Heart right ventricle (tissue), 16 donors: ENCODE data around the gene SPEN. TPM values are rescaled to one million over a fixed set of nuclear protein-coding genes. Genes with fewer than 3 reads are reported as not detected.

Experiments used
- ATAC-seq, 8 donors: fragments of 200-7000 bp; cut with Tn5 transposase; one replicate each; pipeline ENCODE4 v1.9.1; 2020; ENCODE audit warnings: mild to moderate bottlenecking in 8 of 8, moderate library complexity in 8 of 8, moderate number of reproducible peaks in 1 of 8
- DNase-seq, 2 donors: peaks; one replicate each; pipeline ENCODE4 v3.0.0-alpha.2; 2020
- H3K27ac ChIP-seq, 10 donors: fragments of 200-600 bp; sonication (generic) in 2 of 10; one replicate each; pipeline versions ENCODE4 v1.5.0 to v1.8.0; 2020 to 2022; ENCODE audit warnings: mild to moderate bottlenecking in 3 of 10
- H3K27me3 ChIP-seq, 7 donors: fragments of 200-600 bp; one replicate each; pipeline ENCODE4 v1.8.0; 2021 to 2022; ENCODE audit warnings: mild to moderate bottlenecking in 2 of 7
- H3K36me3 ChIP-seq, 9 donors: fragments of 200-600 bp; sonication (generic) in 1 of 9; one replicate each; pipeline versions ENCODE4 v1.5.0 to v1.8.0; 2020 to 2022; ENCODE audit warnings: mild to moderate bottlenecking in 2 of 9
- H3K4me1 ChIP-seq, 9 donors: fragments of 200-600 bp; sonication (generic) in 1 of 9; one replicate each; pipeline versions ENCODE4 v1.5.0 to v1.8.0; 2020 to 2022; ENCODE audit warnings: mild to moderate bottlenecking in 4 of 9
- H3K4me3 ChIP-seq, 10 donors: fragments of 200-600 bp; sonication (generic) in 2 of 10; one replicate each; pipeline versions ENCODE4 v1.5.0 to v1.8.0; 2020 to 2022; ENCODE audit warnings: mild to moderate bottlenecking in 7 of 10, moderate library complexity in 2 of 10
- H3K9me3 ChIP-seq, 11 donors: fragments of 200-600 bp in 10 of 11; sonication (generic) in 2 of 11; one replicate each; pipeline versions ENCODE4 v1.5.0 to v1.8.0; 2013 to 2022; ENCODE audit warnings: mild to moderate bottlenecking in 2 of 11, control low read depth in 1 of 11, moderate library complexity in 1 of 11
- WGBS, 2 donors: extraction: QIAGEN DNeasy Blood & Tissue Kit; methylation state at CpG; one replicate each; pipeline ENCODE4 v1.1.7; 2013; ENCODE audit warnings: inconsistent platforms in 1 of 2; 5-methylcytosine and 5-hydroxymethylcytosine counted together
- intact Hi-C, 10 donors: fragments of 100-400 bp; cut with DNase I; formaldehyde crosslinking; loops; one replicate each; pipeline versions ENCODE4 v1.11.1 to v1.14.2; 2022
- polyA plus RNA-seq, 2 donors: library from polyadenylated mRNA; stranded (reverse); fragments of 200-250 nt; gene quantifications; one replicate each; pipeline ENCODE4 v1.2.3, GENCODE V29; 2013
- total RNA-seq, 10 donors: library from RNA; stranded (reverse); fragmentation: NEBNext Ultra II Directional in 3 of 10; extraction: Animal tissue kit (Norgen Biotek cat#: 25700) in 3 of 10; gene quantifications; one replicate each; pipeline versions ENCODE4 v1.2.1 to v1.2.4, GENCODE V29; 2021 to 2023
- TF ChIP-seq, protein P1 (sequence below), 9 donors: fragments of 200-600 bp; sonication (generic) in 2 of 9; IDR thresholded peaks; one replicate each; pipeline versions ENCODE4 v1.5.0 to v1.8.0; 2021 to 2022; ENCODE audit warnings: antibody characterized with exemption in 9 of 9, mild to moderate bottlenecking in 5 of 9, moderate library complexity in 1 of 9
- donor health status: Arrhythmogenic right ventricular cardiomyopathy.
- donor health status: ischemic (EF 13 %, LVEDD 7.1; RV severe dilation, severe dysfunction).
- donor health status: healthy with polysubstance abuse.
- donor health status: DM: no; HTN: yes; CAD: no.
- donor health status: DM: no; HTN: no; CAD: no.
- donor health status: ischemic (EF 25% LVEDD 6.9; RV normal size, moderate dysfunction).
- donor health status: ischemic (EF 25% LVEDD 5.7; RV mildly dilated, moderate dysfunction).
- donor health status: healthy.
- donor health status: DM: yes; HTN: yes; CAD: no.
- donor health status: Ischemic cardiomyopathy.
- donor health status: ischemic (EF 35%, LVEDD 5.7; RV mildly dilated, moderate dysfunction).
- donor health status: nonischemic (EF 11% LVEDD 7.7; RV severe dilation, severe dysfunction).
- donor health status: DM: yes; HTN: yes; CAD: no.
- donor health status: PGD.
- donor health status: ischemic (EF 29% LVEDD 5.4; RV normal size, mild dysfunction).
- donor health status: nonischemic (EF 23%, LVEDD 6.1; RV moderate dilation, normal function).

Gene SPEN
- total and polyA plus RNA-seq, 12 donors = 11.2 to 34.4 (median 27.1) TPM

DNA sequence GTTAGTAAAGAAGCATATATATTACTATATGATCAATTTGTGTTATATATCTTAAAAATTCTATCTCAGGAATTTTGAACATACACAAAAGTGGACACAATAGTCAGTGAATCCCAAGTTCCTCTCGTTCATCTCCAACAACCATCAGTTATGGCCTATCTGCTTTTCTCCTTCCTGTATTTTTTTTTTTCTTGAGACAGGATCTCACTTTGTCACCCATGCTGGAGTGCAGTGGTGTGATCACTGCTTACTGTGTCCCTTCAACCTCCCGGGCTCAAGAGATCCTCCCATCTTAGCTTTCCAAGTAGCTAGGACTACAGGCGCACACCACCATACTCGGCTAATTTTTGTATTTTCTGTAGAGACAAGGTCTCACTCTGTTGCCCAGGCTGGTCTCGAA is 9.4 kb downstream of the SPEN start:
- Histone ChIP-seq H3K36me3 (no peaks in the 10 kb centered on the region), H3K9me3 (no peaks in the 10 kb centered on the region), H3K27me3 (no peaks in the 10 kb centered on the region), H3K27ac (no peak overlapping the region), H3K4me1 (peaks cover 0 to 72% (median 38%) of the 10 kb centered on the region in 9 donors), H3K4me3 (no peak overlapping the region)
- no peak for DNase-seq
- TF ChIP-seq, protein P1, sequence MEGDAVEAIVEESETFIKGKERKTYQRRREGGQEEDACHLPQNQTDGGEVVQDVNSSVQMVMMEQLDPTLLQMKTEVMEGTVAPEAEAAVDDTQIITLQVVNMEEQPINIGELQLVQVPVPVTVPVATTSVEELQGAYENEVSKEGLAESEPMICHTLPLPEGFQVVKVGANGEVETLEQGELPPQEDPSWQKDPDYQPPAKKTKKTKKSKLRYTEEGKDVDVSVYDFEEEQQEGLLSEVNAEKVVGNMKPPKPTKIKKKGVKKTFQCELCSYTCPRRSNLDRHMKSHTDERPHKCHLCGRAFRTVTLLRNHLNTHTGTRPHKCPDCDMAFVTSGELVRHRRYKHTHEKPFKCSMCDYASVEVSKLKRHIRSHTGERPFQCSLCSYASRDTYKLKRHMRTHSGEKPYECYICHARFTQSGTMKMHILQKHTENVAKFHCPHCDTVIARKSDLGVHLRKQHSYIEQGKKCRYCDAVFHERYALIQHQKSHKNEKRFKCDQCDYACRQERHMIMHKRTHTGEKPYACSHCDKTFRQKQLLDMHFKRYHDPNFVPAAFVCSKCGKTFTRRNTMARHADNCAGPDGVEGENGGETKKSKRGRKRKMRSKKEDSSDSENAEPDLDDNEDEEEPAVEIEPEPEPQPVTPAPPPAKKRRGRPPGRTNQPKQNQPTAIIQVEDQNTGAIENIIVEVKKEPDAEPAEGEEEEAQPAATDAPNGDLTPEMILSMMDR (IDR thresholded peaks at IDR 0.05) = no peak
- no peak for ATAC-seq
- intact Hi-C loops = loop anchor here in 1 of 10 donors (1.0 kb wide), 1 partner anchor 13 kb away; no protein-coding TSS in a partner anchor
- WGBS, 2 donors = 89 to 90% methylated on average over 5 of the region's 5 CpGs

DNA sequence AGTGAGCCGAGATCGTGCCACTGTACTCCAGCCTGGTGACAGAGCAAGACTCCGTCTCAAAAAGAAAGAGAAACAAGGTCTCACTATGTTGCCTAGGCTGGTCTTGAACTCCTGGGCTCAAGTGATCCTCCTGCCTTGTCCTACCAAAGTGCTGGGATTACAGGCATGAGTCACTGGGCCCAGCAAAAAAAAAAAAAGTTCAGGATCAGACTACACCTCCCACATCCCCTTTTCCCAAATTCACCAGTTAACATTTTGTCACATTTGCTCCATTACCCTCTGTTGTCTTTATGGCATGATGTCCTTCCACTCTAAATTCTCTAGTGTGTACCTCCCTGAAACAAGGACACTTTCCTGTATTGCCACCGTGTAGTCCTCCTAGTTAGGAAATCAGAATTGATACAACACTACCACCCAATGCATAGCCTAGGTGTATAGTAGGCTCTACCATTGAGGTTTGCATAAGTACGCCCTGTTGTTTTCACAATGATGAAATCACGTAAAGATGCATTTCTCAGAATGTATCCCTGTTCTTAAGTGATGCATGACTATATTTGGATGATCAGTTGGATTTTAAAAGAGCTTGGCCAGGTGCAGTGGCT is 10.7 kb downstream of the SPEN start:
- H3K4me3 ChIP-seq = no peak overlapping the region
- no peaks in the 10 kb centered on the region for H3K36me3 ChIP-seq
- no peaks in the 10 kb centered on the region for H3K27me3 ChIP-seq
- no peak for ATAC-seq
- 86 to 88% methylated on average over 6 of the region's 6 CpGs for WGBS, 2 donors
- TF ChIP-seq, protein P1 (IDR thresholded peaks at IDR 0.05) = no peak
- no peak overlapping the region for H3K27ac ChIP-seq
- intact Hi-C loops = no loop called here
- DNase-seq = no peak
- peaks cover 0 to 72% (median 30%) of the 10 kb centered on the region in 9 donors for H3K4me1 ChIP-seq
- H3K9me3 ChIP-seq = no peaks in the 10 kb centered on the region

DNA sequence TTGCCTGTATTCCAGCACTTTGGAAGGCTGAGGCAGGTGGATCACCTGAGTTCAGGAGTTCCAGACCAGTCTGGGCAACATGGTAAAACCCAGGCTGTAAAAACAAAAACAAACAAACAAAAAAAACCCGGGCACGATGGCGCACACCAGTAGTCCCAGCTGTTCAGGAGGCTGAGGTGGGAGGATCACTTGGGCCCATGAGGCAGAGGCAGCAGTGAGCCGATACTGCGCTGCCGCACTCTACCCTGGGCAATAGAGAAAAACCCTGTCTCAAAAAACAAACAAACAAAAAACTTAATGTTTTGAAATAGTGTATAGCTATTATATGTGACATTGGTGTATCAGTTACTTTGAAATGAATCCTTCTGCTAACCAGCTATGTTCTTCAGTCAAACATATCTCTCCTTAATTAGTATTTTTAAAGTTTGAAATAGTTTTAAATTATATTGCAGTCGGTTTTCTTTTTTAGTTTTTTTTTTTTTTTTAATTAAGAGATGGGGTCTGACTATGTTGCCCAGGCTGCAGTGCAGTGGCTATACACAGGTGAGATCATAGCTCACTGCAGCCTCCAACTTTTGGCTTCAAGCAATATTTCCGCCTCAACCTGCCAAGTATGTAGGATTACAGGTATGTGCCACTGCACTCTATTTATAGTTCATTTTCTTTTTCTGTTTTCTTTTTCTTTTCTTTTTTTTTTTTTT is 11.3 kb downstream of the SPEN start:
- Histone ChIP-seq H3K4me3 (no peak overlapping the region), H3K27me3 (no peaks in the 10 kb centered on the region), H3K4me1 (peaks cover 0 to 70% (median 29%) of the 10 kb centered on the region in 9 donors), H3K9me3 (no peaks in the 10 kb centered on the region), H3K27ac (no peak overlapping the region), H3K36me3 (no peaks in the 10 kb centered on the region)
- 96% methylated on average over 8 of the region's 8 CpGs for WGBS, 2 donors
- TF ChIP-seq, protein P1 (IDR thresholded peaks at IDR 0.05) = no peak
- DNase-seq (no peak), ATAC-seq (no peak)
- intact Hi-C loops = no loop called here

DNA sequence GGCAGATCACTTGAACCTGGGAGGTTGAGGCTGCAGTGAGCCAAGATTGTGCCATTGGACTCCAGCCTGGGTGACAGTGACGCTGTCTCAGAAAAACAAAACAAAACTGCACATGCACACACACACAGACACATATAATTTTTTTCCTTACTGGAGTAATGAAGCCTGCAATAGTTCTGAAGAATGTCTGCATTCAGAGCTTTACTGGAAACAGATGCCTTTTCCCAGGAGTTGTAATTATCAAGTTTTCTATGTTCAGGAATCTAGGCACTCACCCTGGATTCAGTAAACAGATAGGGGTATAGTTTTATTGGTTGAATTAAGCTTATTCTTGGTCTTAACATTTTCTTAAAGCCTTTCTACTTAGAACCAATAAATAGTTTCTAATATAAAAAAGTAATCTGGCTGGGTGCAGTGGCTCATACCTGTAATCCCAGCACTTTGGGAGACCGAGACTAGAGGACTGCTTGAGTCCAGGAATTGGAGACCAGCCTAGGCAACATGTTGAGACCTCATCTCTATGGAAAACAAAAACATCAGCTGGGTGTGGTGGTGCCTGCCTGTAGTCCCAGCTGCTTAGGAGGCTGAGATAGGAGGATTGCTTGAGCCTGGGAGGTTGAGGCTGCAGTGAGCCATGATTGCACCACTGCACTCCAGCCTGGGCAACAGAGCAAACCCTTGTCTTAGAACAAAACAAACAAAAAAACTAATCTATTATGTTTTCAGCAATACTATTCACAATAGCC is 15.8 kb downstream of the SPEN start:
- 77 to 82% methylated on average over 2 of the region's 2 CpGs for WGBS, 2 donors
- Histone ChIP-seq H3K27me3 (no peaks in the 10 kb centered on the region), H3K27ac (no peak overlapping the region), H3K36me3 (no peaks in the 10 kb centered on the region), H3K9me3 (no peaks in the 10 kb centered on the region), H3K4me1 (peaks cover 0 to 50% (median 26%) of the 10 kb centered on the region in 9 donors), H3K4me3 (no peak overlapping the region)
- intact Hi-C loops = no loop called here
- TF ChIP-seq, protein P1 (IDR thresholded peaks at IDR 0.05) = no peak
- no peak for ATAC-seq
- no peak for DNase-seq
